Esophagus (tissue), 2 donors: ENCODE results near the gene ELMO1. TPM values are rescaled to one million over a fixed set of nuclear protein-coding genes. Genes with fewer than 3 reads are reported as not detected.

Experiments
- H3K27ac ChIP-seq, 2 donors: one replicate each; pipeline ENCODE4 v1.5.1; 2013; ENCODE audit warnings: low read depth in 2 of 2, mild to moderate bottlenecking in 2 of 2, inconsistent platforms in 1 of 2, low read length in 1 of 2, moderate library complexity in 1 of 2
- H3K27me3 ChIP-seq, 2 donors: one replicate each; pipeline ENCODE4 v1.6.1; 2013; ENCODE audit warnings: low read length in 2 of 2, control low read depth in 1 of 2, mild to moderate bottlenecking in 1 of 2; ENCODE audit not compliant: insufficient read depth in 2 of 2, control insufficient read depth in 1 of 2
- H3K36me3 ChIP-seq, 2 donors: one replicate each; pipeline ENCODE4 v1.6.1; 2013; ENCODE audit warnings: low read length in 1 of 2; ENCODE audit not compliant: control insufficient read depth in 2 of 2, insufficient read depth in 2 of 2
- H3K4me1 ChIP-seq, 2 donors: one replicate each; pipeline ENCODE4 v1.6.1; 2013; ENCODE audit warnings: low read length in 1 of 2; ENCODE audit not compliant: control insufficient read depth in 2 of 2, insufficient read depth in 2 of 2
- H3K4me3 ChIP-seq, 2 donors: one replicate each; pipeline ENCODE4 v1.5.1; 2013; ENCODE audit warnings: low read length in 2 of 2, mild to moderate bottlenecking in 2 of 2, low read depth in 1 of 2, moderate library complexity in 1 of 2
- H3K9me3 ChIP-seq, 2 donors: one replicate each; pipeline ENCODE4 v1.6.1; 2013; ENCODE audit warnings: mild to moderate bottlenecking in 2 of 2, low read depth in 1 of 2, low read length in 1 of 2, moderate library complexity in 1 of 2; ENCODE audit not compliant: control insufficient read depth in 2 of 2, insufficient read depth in 1 of 2
- WGBS, 2 donors: extraction: QIAGEN DNeasy Blood & Tissue Kit; methylation state at CpG; one replicate each; pipeline ENCODE4 v1.1.7; 2013; 5-methylcytosine and 5-hydroxymethylcytosine counted together
- polyA plus RNA-seq, 2 donors: library from polyadenylated mRNA; stranded (reverse); fragments of 200-250 nt; gene quantifications; one replicate each; pipeline ENCODE4 v1.2.3, GENCODE V29; 2013
- donor health status: healthy with polysubstance abuse.
- donor health status: Bipolar disorder and iron deficiency.

ELMO1 gene
- polyA plus RNA-seq, 2 donors: 1.5 to 2.9 TPM

DNA sequence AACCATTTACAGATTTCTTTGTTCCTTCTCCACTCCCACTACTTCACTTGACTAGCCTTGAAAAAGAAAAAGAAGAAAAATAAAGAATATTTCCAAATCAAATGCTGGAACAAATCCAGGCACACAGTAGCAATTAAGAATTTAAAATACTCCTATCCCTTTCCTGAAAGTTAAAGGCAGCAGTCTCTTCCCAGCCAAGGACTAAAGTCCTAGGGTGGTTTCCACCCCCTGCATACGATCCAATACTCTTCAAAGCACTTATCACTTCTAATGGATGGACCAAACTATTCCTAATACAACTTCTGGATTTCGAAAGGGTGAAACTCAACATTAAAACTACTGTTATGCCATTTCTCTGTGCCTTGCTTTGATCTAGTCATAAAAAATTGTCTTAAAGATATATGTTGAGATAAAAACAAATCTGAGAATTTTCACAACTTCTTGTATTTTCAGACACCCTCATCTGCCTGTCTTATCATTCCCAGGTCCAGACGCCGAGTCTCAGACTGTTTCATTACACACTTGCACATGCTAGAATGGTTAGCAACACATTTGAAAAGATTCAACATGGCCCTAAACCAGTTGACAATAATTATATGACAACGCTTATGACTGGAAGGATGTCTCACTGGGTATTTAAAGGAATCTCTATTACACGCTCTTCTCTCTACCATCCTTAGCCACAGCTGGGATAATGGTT, 13.4 kb downstream of the ELMO1 start:
- WGBS, 2 donors: 88% methylated on average over 6 of the region's 6 CpGs
- H3K27me3 ChIP-seq: no peaks in the 10 kb centered on the region
- no peak overlapping the region for H3K27ac ChIP-seq

GRCh38 chr7:37434529-37434928, 14.1 kb downstream of the ELMO1 start:
- Histone ChIP-seq H3K27ac (no peak overlapping the region), H3K4me1 (no peaks in the 10 kb centered on the region), H3K4me3 (no peak overlapping the region), H3K27me3 (no peaks in the 10 kb centered on the region), H3K9me3 (no peaks in the 10 kb centered on the region), H3K36me3 (no peaks in the 10 kb centered on the region)
- WGBS, 2 donors: 58 to 68% methylated on average over 3 of the region's 3 CpGs

More for the DNA sequence above, 13.4 kb downstream of the ELMO1 start:
- Histone ChIP-seq H3K9me3 (no peaks in the 10 kb centered on the region), H3K36me3 (no peaks in the 10 kb centered on the region), H3K4me1 (no peaks in the 10 kb centered on the region), H3K4me3 (no peak overlapping the region)

DNA sequence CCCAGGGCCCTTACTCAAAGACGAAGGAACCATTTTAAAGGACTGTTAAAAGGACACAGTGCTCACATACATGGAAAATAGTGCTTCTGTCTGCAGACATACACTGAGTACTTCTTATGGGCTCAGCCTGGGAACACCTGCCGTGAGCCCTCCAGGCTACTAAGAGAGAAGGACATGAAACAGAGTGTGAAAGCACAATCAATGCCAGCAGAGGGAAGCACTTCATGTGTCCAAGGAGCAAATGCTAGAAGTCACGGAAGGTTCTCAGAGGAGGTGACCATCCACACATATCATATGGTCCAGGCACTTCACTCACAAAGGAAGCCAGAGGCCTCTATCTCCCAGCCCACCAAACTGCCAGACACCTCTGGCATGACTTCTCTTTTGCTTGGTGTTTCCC, 15.5 kb downstream of the ELMO1 start:
- Histone ChIP-seq H3K4me1 (no peaks in the 10 kb centered on the region), H3K4me3 (no peak overlapping the region), H3K36me3 (no peaks in the 10 kb centered on the region), H3K9me3 (no peaks in the 10 kb centered on the region), H3K27ac (no peak overlapping the region), H3K27me3 (no peaks in the 10 kb centered on the region)
- 75 to 82% methylated on average over 3 of the region's 3 CpGs for WGBS, 2 donors

DNA sequence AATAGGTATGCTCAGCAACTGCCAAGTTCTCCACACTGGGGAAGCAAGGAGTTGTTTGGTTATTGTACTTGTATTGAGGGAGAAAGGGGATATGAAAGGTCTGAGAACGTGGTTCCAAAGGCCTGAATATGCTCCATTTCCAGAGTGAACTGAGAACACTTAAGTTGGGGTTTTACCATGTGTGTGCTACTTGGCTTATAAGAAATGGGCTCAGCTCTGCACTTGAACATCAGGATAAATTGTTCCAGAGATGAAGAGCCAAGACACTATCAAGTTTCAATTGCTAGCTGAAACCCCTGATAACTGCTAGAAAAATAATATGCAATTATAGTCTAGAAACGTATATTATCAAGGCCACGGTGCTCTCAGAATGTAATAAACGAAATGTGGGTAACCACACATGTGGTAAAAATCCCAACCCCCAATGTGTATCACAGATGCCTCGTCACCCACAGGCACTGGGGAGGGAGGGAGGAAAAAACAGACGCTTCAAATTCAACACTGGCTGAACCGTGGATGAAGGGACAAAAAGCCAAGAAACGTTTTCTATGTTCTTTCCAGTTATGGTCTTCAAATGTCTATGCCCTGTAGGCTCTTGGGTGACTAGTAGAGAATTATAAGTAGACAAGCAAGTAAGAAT, 16.3 kb downstream of the ELMO1 start:
- Histone ChIP-seq H3K9me3 (no peaks in the 10 kb centered on the region), H3K27ac (no peak overlapping the region)

DNA sequence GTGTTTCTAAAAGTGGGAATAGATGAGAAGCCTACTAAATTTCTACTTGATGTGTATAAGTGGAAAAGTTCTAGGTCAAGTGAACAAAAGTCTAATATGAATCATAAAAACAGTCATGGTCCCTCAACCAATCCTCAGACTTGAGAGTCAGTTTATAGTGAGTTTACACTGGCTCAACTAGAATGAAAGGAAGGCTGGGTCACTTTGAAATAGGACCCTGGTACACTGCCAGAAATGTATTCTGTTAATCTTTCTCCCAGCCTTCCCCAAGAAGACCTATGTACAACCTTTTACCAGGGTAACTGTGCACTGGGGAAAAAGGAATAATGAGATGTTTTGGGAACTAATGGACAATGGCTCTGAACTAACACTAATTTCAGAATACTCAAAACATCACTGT, 17.3 kb downstream of the ELMO1 start:
- Histone ChIP-seq H3K9me3 (no peaks in the 10 kb centered on the region), H3K36me3 (no peaks in the 10 kb centered on the region), H3K4me3 (no peak overlapping the region), H3K4me1 (no peaks in the 10 kb centered on the region), H3K27ac (no peak overlapping the region), H3K27me3 (no peaks in the 10 kb centered on the region)

More for the DNA sequence above, 16.3 kb downstream of the ELMO1 start:
- Histone ChIP-seq H3K4me3 (no peak overlapping the region), H3K27me3 (no peaks in the 10 kb centered on the region), H3K36me3 (no peaks in the 10 kb centered on the region), H3K4me1 (no peaks in the 10 kb centered on the region)
- WGBS, 2 donors: 38 to 45% methylated on average over 8 of the region's 8 CpGs

DNA sequence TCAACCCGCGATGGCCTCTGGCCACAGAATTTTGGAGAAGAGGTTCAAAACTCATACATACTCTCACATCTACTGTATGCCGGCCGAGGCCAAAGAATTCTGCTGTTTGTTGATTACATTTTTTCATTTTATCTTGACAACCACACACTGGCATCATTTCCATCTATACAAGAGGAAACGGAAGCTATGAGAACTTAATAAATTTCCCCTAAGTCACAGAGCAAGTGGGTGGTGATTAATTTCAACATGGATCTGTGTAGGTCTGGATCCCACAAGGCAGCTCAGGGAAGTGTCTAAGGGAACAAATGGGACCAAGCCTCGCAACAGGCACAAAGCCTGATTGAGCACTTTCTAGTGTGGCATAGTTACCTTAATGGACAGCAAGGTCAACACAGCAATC, 18.0 kb downstream of the ELMO1 start:
- Histone ChIP-seq H3K27me3 (no peaks in the 10 kb centered on the region), H3K36me3 (no peaks in the 10 kb centered on the region), H3K4me3 (no peak overlapping the region), H3K27ac (no peak overlapping the region), H3K9me3 (no peaks in the 10 kb centered on the region), H3K4me1 (no peaks in the 10 kb centered on the region)
- 78 to 81% methylated on average over 6 of the region's 6 CpGs for WGBS, 2 donors

DNA sequence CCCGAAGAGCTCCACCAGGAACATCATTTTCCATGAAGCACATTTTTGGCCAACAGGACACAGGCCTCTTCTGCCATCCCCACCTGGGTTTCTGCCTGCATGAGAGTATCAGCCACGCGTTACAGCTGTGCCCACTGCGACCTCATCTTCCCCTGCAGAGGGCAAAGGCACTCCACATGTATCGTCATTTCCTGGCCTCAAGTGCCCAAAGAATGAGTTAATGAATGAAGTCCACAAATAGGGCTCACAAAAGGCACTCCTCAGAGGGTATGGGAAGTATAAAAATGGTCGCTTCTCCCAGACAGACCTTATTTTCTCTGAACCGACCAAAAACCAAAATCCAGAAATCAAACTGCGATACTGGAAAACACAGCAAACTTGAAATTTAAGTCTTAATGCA, 18.5 kb downstream of the ELMO1 start:
- Histone ChIP-seq H3K27ac (no peak overlapping the region), H3K36me3 (no peaks in the 10 kb centered on the region), H3K4me1 (no peaks in the 10 kb centered on the region), H3K9me3 (no peaks in the 10 kb centered on the region), H3K4me3 (no peak overlapping the region), H3K27me3 (no peaks in the 10 kb centered on the region)
- WGBS, 2 donors: 84 to 87% methylated on average over 8 of the region's 8 CpGs

DNA sequence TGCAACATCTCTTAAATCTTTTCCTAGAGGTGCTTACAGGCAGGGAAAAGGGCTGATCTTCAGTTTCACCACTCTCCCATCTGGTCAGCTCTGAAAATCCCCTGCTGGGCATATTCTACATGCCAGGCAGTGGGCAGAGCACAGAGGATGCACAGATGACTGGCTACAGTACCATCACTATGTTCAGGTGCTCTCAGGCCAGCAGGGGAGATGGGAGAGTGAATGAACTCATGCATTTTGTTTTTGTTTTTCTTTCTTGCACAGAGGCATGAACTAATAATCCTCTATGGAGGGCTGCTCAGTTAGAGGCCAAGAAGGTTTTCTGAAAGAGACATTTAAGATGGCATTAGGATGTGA, 19.3 kb downstream of the ELMO1 start:
- Histone ChIP-seq H3K4me1 (no peaks in the 10 kb centered on the region), H3K27me3 (no peaks in the 10 kb centered on the region), H3K27ac (no peak overlapping the region), H3K9me3 (no peaks in the 10 kb centered on the region), H3K4me3 (no peak overlapping the region), H3K36me3 (no peaks in the 10 kb centered on the region)

DNA sequence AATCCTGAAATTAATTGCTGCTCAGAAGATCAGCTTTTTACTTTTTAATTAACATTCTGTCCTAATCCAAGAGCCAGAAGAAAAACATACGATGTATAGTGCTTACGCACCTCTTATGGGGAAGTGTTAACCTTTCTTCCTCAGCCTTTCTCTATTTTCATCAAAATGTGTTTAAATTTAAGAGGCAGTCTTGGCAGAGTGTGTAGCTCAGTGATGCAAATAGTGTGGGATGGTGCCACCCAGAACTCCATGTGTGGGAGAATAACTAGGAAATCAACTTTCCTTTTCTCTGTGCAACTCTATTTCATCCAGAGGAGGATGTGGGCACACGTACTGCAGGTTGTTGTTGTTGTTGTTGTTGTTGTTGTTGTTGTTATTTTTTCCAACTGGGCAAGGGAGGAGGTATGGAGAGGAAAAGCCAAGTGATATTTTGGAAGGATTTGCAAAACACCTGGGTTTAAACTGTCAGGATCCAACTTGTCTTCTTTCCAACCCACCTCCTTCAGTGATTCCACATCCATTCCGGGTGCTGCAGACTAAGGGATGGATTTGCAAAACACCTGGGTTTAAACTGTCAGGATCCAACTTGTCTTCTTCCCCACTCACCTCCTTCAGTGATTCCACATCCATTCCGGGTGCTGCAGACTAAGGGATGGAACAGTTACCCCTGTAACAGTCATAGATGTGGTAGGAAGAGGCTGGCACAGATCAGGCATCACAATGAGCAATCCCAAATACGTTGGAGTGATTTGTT, 19.8 kb downstream of the ELMO1 start:
- H3K9me3 ChIP-seq: no peaks in the 10 kb centered on the region
- H3K4me1 ChIP-seq: no peaks in the 10 kb centered on the region
- H3K27me3 ChIP-seq: no peaks in the 10 kb centered on the region
- 74 to 77% methylated on average over 6 of the region's 6 CpGs for WGBS, 2 donors
- no peaks in the 10 kb centered on the region for H3K36me3 ChIP-seq
- no peak overlapping the region for H3K27ac ChIP-seq
- no peak overlapping the region for H3K4me3 ChIP-seq
